ENCODE data around the gene ABCA3. TPM values are rescaled to one million over a fixed set of nuclear protein-coding genes. Genes with fewer than 3 reads are reported as not detected.

The ABCA3 gene
- total and polyA plus RNA-seq, 2 of the 8 experiments (the other 6 are each of a cell fraction or from before 2014, with no cell fraction given), result 5.7 to 7.9 TPM

- 84% methylated on average over 26 of the region's 26 CpGs; no CpG with 5 or more reads in 1 of the 2 experiments for WGBS, 2 experiments (ENCODE audit: extremely low coverage in 1 of 2, insufficient coverage in 1 of 2, insufficient read length in 1 of 2, insufficient replicate concordance in 2 of 2, low coverage in 1 of 2, low lambda C conversion rate in 2 of 2, missing lambda C conversion rate in 1 of 2)
- TF ChIP-seq RFX5 (IDR thresholded peaks at IDR 0.05; ENCODE audit: borderline replicate concordance, low read depth, low read length), result no peak
- no peak for TF ChIP-seq ZNF274 (IDR thresholded peaks at IDR 0.05; ENCODE audit: borderline replicate concordance, extremely low read depth, low read length)
- no peak for TF ChIP-seq POLR2A (IDR thresholded peaks at IDR 0.05; ENCODE audit: control extremely low read depth in 1 of 2, low read depth in 2 of 2, low read length in 2 of 2)
- no peaks in the 10 kb centered on the region; the same call in 1 of the 2 replicates for H3K79me1 ChIP-seq (ENCODE audit: low read depth, low read length)
- CTCF ChIA-PET (ENCODE audit: partially characterized antibody), result interaction anchor here (0.6 to 1.5 kb wide), 5 partner anchors 16 to 633 kb away, joined by 3 to 5 read pairs (median 3); no protein-coding TSS in a partner anchor
- FAIRE-seq, result no peak
- peaks cover 3 to 7% of the 10 kb centered on the region in 2 experiments for H4K20me1 ChIP-seq (replicated peaks in 1 of 2; ENCODE audit: control insufficient read depth in 1 of 2, insufficient read depth in 2 of 2, low read length in 2 of 2)
- no peak overlapping the region; the same call in 1 of the 2 replicates for H3K27ac ChIP-seq (ENCODE audit: low read depth, low read length)
- H3K4me3 ChIP-seq (ENCODE audit: extremely low read depth in 1 of 4, insufficient read depth in 2 of 4, low read depth in 3 of 4, low read length in 4 of 4), result no peak overlapping the region
- H4K8ac ChIP-seq (ENCODE audit: extremely low read depth, insufficient read depth, low read length), result no peak overlapping the region
- H3K27me3 ChIP-seq (replicated peaks in 1 of 4; ENCODE audit: control insufficient read depth in 3 of 4, extremely low read depth in 1 of 4, insufficient read depth in 3 of 4, low read length in 3 of 4), result no peaks in the 10 kb centered on the region
- H3K4me2 ChIP-seq (ENCODE audit: insufficient read depth in 1 of 2, low read depth in 2 of 2, low read length in 2 of 2), result no peak overlapping the region
- POLR2A ChIA-PET (ENCODE audit: partially characterized antibody), result interaction anchor here (1.0 to 1.2 kb wide), 3 partner anchors 8 to 110 kb away, joined by 3 read pairs; no protein-coding TSS in a partner anchor
- H3K9ac ChIP-seq (replicated peaks in 1 of 4; ENCODE audit: extremely low read depth in 1 of 4, low read depth in 3 of 4, low read length in 3 of 4), result no peak overlapping the region
- no peaks in the 10 kb centered on the region for H3K23me2 ChIP-seq (ENCODE audit: low read depth, low read length)
- H2BK15ac ChIP-seq (ENCODE audit: low read length), result no peak overlapping the region
- no peak overlapping the region for H3K14ac ChIP-seq (ENCODE audit: insufficient read length)
- H2BK20ac ChIP-seq (ENCODE audit: low read length), result no peak overlapping the region
- H3K36me3 ChIP-seq (ENCODE audit: control insufficient read depth in 2 of 4, insufficient read depth in 4 of 4, low read length in 3 of 4), result no peaks in the 10 kb centered on the region
- no peak overlapping the region for H3K4ac ChIP-seq (replicated peaks; ENCODE audit: insufficient read length, low read depth, low read length)
- no peak overlapping the region for H2BK120ac ChIP-seq (replicated peaks; ENCODE audit: low read depth, low read length)
- H3K23ac ChIP-seq (ENCODE audit: insufficient read length), result no peak overlapping the region
- no peak overlapping the region for H2BK5ac ChIP-seq (ENCODE audit: low read depth, low read length)
- H3K9me3 ChIP-seq (ENCODE audit: insufficient read depth in 2 of 2, low read depth in 1 of 2, low read length in 1 of 2), result no peaks in the 10 kb centered on the region
- H2AK5ac ChIP-seq (ENCODE audit: low read depth, low read length), result no peak overlapping the region
- DNase-seq (ENCODE audit: low read depth in 1 of 2, low spot score in 2 of 2), result no peak
- H3K79me2 ChIP-seq (ENCODE audit: control insufficient read depth in 1 of 2, insufficient read depth in 2 of 2, low read length in 2 of 2), result no peaks in the 10 kb centered on the region
- H3K4me1 ChIP-seq (replicated peaks in 1 of 4; ENCODE audit: control insufficient read depth in 3 of 4, insufficient read depth in 4 of 4, low read length in 3 of 4), result no peaks in the 10 kb centered on the region; a peak in 1 of 7 replicates
- H3K56ac ChIP-seq (replicated peaks; ENCODE audit: insufficient read length, low read depth, low read length), result no peak overlapping the region
- no peak overlapping the region for H2AFZ ChIP-seq (ENCODE audit: low read length)
- no peak overlapping the region for H3K18ac ChIP-seq (ENCODE audit: extremely low read depth, low read length)
- no peak overlapping the region for H4K91ac ChIP-seq (replicated peaks; ENCODE audit: insufficient read length, low read length)
- H2BK12ac ChIP-seq (ENCODE audit: low read depth, low read length), result no peak overlapping the region
- H4K5ac ChIP-seq (ENCODE audit: insufficient read length, low read depth, low read length), result no peak overlapping the region
These were observed 63.9 kb downstream of the ABCA3 start for GRCh38 chr16:2276368-2277195.

All from H1 (cell line).